ENCODE measurements around the gene FAM120B.
"Not testable (repeated sequence)": the region's sequence is repeated elsewhere in the genome, so short reads cannot be mapped to it uniquely, and the experiment has no call there.

FAM120B gene

GRCh38 chr6:170394980-170395379, 88.4 kb downstream of the FAM120B start:
- no peak for DNase-seq

- not testable (repeated sequence) for DNase-seq
Measured at GRCh38 chr6:170398743-170399369, 92.3 kb downstream of the FAM120B start.

- not testable (repeated sequence) for DNase-seq
Measured at GRCh38 chr6:170399955-170400558, 93.5 kb downstream of the FAM120B start.

- no peak for DNase-seq
Measured at GRCh38 chr6:170402318-170403040, 95.9 kb downstream of the FAM120B start.

- DNase-seq: no peak
Measured at GRCh38 chr6:170403451-170403850, 96.9 kb downstream of the FAM120B start.

GRCh38 chr6:170404036-170404435, 97.5 kb downstream of the FAM120B start:
- no peak for DNase-seq

- no peak for DNase-seq
Measured at GRCh38 chr6:170404697-170405096, 98.1 kb downstream of the FAM120B start.

GRCh38 chr6:170405311-170405975, 98.9 kb downstream of the FAM120B start:
- DNase-seq: no peak

- no peak for DNase-seq
Measured at GRCh38 chr6:170407200-170407599, 100.6 kb downstream of the FAM120B start.

- no peak for DNase-seq
Measured at GRCh38 chr6:170407932-170408331, 101.4 kb downstream of the FAM120B start.

- DNase-seq: not testable (repeated sequence)
Measured at GRCh38 chr6:170409746-170410145, 103.2 kb downstream of the FAM120B start.

GRCh38 chr6:170410241-170410640, 103.7 kb downstream of the FAM120B start:
- DNase-seq: no peak

GRCh38 chr6:170415318-170415717, 108.8 kb downstream of the FAM120B start:
- no peak for DNase-seq

- no peak for DNase-seq
Measured at GRCh38 chr6:170416303-170416702, 109.7 kb downstream of the FAM120B start.

- DNase-seq: no peak
Measured at GRCh38 chr6:170416959-170417606, 110.5 kb downstream of the FAM120B start.

- no peak for DNase-seq
Measured at GRCh38 chr6:170417881-170418280, 111.3 kb downstream of the FAM120B start.

GRCh38 chr6:170420283-170420682, 113.7 kb downstream of the FAM120B start:
- DNase-seq: no peak

GRCh38 chr6:170420791-170421776, 114.5 kb downstream of the FAM120B start:
- DNase-seq: no peak

GRCh38 chr6:170421921-170422320, 115.4 kb downstream of the FAM120B start:
- DNase-seq: no peak

- DNase-seq: no peak
Measured at GRCh38 chr6:170423030-170423429, 116.5 kb downstream of the FAM120B start.

- DNase-seq: no peak
Measured at GRCh38 chr6:170423814-170424603, 117.5 kb downstream of the FAM120B start.

All from activated CD4-positive, CD25-positive, alpha-beta regulatory T cell (primary cell).